Tibial nerve (tissue), 3 donors: ENCODE results near the gene SCGB3A1.

Experiments
- CTCF ChIP-seq, 5 experiments: fragments of 200-600 bp in 3 of 5; fragments of 450-650 bp in 2 of 5; sonication (generic) in 3 of 5; IDR thresholded peaks; one replicate each; pipeline ENCODE4 v1.5.1; 2016 to 2019; ENCODE audit warnings: antibody characterized with exemption in 5 of 5, mild to moderate bottlenecking in 3 of 5, moderate library complexity in 2 of 5
- POLR2A ChIP-seq, 2 donors: fragments of 450-650 bp; IDR thresholded peaks; one replicate each; pipeline ENCODE4 v1.6.1; 2017; ENCODE audit warnings: antibody characterized with exemption in 2 of 2, mild to moderate bottlenecking in 2 of 2, moderate library complexity in 2 of 2

- no peak for TF ChIP-seq CTCF (IDR thresholded peaks at IDR 0.05)
- no peak for TF ChIP-seq POLR2A (IDR thresholded peaks at IDR 0.05)
These were observed 34.0 kb downstream of the SCGB3A1 start for GRCh38 chr5:180557217-180557809.
